Keratinocyte (primary cell): Measurements from ENCODE around the gene ZNF358.

Source experiments
- EZH2 ChIP-seq: IDR thresholded peaks from one replicate; pipeline ENCODE4 v1.6.1; 2012; ENCODE audit warnings: inconsistent platforms, mild to moderate bottlenecking, low read length, moderate library complexity
- TF ChIP-seq, protein P1 (sequence below), 3 experiments: IDR thresholded peaks in 1 of 3; conservative IDR thresholded peaks in 1 of 3; optimal IDR thresholded peaks in 1 of 3; 2 replicates in 2 of 3; 3 replicates in 1 of 3; pipeline versions ENCODE3 to v1.5.1; 2011; ENCODE audit warnings: low read length in 3 of 3, mild to moderate bottlenecking in 3 of 3, moderate library complexity in 2 of 3, control low read depth in 1 of 3, inconsistent platforms in 1 of 3; ENCODE audit not compliant: insufficient read depth in 2 of 3; ENCODE audit errors: extremely low read depth in 1 of 3

DNA sequence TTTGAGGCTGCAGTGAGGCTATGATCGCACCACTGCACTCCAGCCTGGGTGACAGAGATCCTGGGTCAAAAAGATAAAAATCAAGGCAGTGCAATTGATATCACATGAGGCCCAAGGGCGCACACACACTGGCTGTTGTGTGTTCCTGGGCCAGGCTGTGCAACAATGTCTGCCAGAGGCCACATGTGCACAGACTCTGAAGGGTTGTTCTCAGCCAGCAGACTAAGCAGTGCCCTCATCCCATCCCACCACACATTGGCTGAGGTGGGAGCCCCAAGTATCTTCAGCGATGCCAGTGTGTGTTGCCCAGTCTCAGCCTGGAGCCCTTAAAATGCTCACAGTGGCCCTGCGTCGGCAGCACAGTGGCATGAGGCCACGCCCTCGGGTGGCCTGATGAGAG is 39.7 kb upstream of the ZNF358 start:
- TF ChIP-seq, protein P1, sequence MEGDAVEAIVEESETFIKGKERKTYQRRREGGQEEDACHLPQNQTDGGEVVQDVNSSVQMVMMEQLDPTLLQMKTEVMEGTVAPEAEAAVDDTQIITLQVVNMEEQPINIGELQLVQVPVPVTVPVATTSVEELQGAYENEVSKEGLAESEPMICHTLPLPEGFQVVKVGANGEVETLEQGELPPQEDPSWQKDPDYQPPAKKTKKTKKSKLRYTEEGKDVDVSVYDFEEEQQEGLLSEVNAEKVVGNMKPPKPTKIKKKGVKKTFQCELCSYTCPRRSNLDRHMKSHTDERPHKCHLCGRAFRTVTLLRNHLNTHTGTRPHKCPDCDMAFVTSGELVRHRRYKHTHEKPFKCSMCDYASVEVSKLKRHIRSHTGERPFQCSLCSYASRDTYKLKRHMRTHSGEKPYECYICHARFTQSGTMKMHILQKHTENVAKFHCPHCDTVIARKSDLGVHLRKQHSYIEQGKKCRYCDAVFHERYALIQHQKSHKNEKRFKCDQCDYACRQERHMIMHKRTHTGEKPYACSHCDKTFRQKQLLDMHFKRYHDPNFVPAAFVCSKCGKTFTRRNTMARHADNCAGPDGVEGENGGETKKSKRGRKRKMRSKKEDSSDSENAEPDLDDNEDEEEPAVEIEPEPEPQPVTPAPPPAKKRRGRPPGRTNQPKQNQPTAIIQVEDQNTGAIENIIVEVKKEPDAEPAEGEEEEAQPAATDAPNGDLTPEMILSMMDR (optimal IDR thresholded peaks at IDR 0.05 in 1 of 3, IDR thresholded peaks at IDR 0.05 in 1 of 3, conservative IDR thresholded peaks at IDR 0.05 in 1 of 3; ENCODE audit: extremely low read depth in 1 of 3, insufficient read depth in 2 of 3, low read length in 3 of 3), result no peak
- TF ChIP-seq EZH2, result no peak
